ENCODE data around the gene EZH1.

DNA sequence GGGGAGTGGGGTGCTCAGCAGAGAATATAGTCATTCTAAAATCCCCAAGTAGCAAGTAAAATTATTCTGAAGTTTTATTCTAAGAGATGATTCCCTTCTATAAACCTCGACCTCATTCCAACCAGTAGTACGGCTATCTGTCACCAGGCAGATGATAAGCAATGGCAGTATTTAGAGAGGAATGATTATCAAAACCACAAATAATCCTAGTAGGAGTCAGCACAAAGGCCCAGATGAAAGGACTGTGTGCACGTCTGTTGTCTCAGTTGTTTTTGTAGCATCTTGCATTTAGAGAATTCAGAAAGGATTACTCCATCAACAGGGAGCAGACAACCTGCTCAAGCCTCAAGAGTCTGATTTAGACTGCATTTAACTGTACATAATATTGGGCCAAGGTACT is 21.2 kb downstream of the EZH1 start:
- TF ChIP-seq, protein P1, sequence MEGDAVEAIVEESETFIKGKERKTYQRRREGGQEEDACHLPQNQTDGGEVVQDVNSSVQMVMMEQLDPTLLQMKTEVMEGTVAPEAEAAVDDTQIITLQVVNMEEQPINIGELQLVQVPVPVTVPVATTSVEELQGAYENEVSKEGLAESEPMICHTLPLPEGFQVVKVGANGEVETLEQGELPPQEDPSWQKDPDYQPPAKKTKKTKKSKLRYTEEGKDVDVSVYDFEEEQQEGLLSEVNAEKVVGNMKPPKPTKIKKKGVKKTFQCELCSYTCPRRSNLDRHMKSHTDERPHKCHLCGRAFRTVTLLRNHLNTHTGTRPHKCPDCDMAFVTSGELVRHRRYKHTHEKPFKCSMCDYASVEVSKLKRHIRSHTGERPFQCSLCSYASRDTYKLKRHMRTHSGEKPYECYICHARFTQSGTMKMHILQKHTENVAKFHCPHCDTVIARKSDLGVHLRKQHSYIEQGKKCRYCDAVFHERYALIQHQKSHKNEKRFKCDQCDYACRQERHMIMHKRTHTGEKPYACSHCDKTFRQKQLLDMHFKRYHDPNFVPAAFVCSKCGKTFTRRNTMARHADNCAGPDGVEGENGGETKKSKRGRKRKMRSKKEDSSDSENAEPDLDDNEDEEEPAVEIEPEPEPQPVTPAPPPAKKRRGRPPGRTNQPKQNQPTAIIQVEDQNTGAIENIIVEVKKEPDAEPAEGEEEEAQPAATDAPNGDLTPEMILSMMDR (conservative IDR thresholded peaks at IDR 0.05): no peak
- no peak for TF ChIP-seq EZH2 (IDR thresholded peaks at IDR 0.05; ENCODE audit: low read depth)

Measured in PC-9 (cell line).